GM12873 (cell line): Measurements from ENCODE around the gene SHB.

Experiments used
- TF ChIP-seq, protein P1 (sequence below): IDR thresholded peaks from 2 replicates; pipeline ENCODE4 v1.5.1; 2012; ENCODE audit warnings: low read depth, mild to moderate bottlenecking, moderate library complexity, low read length, control low read depth; ENCODE audit not compliant: insufficient read depth; ENCODE audit errors: missing control alignments

The SHB gene

DNA sequence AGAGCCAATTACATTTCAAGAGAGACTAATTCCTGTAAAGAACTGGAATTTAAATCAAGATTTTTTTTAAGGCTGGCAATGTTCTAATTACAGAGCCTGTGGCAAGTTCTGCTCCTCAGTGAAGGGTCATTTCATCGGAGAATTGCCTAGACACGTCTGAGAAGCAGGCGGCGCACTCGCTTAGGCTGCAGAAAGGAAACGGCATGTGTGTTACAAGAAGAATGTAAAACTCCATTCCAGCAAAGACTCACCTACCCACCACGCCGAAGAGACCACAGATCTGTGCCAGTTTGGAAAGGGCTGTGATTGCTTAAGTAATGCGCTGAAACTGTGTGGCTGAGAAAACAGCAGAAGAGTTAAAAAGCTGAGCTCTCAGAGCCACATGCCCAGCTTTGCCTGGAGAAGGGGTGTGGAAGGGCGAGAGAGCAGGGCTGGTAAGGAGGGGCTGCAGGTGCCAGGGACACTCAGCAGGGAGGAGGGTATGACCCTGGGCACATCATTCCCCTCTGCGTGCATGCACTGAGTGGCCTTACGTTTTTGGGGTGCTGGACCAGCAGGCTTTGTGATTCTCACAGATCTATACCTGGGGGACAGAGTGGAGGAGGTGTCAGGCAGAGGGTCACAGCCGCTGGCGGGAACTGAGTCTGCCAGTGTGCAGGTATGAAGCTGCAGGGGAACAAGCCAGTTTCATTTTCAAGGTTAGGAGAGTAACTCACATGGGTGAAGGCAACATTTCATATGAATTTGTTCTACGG lies 147.3 kb downstream of the SHB start:
- TF ChIP-seq, protein P1, sequence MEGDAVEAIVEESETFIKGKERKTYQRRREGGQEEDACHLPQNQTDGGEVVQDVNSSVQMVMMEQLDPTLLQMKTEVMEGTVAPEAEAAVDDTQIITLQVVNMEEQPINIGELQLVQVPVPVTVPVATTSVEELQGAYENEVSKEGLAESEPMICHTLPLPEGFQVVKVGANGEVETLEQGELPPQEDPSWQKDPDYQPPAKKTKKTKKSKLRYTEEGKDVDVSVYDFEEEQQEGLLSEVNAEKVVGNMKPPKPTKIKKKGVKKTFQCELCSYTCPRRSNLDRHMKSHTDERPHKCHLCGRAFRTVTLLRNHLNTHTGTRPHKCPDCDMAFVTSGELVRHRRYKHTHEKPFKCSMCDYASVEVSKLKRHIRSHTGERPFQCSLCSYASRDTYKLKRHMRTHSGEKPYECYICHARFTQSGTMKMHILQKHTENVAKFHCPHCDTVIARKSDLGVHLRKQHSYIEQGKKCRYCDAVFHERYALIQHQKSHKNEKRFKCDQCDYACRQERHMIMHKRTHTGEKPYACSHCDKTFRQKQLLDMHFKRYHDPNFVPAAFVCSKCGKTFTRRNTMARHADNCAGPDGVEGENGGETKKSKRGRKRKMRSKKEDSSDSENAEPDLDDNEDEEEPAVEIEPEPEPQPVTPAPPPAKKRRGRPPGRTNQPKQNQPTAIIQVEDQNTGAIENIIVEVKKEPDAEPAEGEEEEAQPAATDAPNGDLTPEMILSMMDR, result no peak

DNA sequence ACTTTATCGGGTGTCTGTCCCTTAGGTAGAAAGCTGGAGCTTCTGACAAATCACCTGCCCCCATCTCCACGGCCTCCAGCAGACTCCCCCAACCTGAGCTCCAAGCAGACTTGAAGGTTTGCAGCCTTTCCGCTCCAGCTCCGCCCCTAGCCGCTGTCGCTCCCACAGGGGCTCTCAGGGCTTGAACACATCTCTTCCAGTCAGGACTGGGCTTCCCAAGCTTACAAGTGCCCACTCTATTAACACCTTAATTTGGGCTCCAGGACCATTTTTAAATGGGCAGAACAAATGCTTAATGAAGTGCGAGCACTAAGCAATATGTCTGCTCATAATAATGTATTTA lies 147.9 kb downstream of the SHB start:
- TF ChIP-seq, protein P1, result no peak

DNA sequence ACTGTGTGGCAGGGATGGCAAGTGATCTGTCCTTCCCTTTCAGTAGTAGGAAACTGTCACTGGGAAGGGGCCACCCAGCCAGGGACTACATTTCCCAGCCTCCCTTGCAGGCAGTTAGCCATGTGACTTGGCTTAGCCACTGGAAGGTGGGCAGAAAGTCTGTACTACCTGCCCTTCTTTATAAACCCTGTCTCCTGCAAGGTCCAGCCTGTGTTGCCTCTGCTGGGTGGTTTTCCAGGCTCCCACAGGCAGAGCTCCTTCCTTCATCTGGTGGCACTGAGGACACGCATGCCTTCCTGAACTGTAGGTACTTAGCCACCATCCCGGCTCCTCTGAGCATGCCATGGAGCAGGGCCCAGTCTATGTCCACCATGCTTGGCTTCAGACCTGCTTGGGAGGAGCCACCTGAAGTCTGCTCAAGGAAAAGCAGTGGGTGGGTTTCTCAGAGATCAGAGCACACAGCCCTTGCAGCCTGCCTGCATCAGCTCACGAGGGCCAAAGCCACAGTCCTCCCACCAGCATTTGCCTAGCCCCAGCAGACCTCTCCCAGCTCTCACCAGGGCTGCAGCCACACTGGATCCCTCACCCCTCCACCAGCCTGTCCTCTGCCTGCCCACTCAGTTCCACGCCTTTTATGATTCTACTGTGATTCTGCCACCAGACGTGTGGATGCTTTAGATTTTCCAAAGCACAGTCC lies 148.4 kb downstream of the SHB start:
- TF ChIP-seq, protein P1, result no peak

DNA sequence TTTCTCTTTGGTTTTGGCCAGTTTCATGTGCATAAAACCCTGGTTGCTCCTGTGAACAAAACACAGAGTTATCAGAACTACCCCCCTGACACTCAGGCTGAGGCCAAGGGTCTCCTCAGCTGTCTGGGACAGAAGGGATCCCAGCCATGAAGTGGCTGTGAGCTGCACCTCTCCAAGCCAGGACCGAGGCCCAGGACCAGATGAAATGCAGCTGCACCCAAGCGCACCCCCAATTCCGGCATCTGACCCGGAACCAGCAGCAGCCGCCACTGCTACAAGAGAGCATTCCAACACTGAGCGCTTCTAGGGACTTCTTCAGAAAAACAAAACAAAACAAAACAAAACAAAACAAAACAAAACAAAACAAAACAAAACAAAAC lies 149.1 kb downstream of the SHB start:
- TF ChIP-seq, protein P1, result no peak

DNA sequence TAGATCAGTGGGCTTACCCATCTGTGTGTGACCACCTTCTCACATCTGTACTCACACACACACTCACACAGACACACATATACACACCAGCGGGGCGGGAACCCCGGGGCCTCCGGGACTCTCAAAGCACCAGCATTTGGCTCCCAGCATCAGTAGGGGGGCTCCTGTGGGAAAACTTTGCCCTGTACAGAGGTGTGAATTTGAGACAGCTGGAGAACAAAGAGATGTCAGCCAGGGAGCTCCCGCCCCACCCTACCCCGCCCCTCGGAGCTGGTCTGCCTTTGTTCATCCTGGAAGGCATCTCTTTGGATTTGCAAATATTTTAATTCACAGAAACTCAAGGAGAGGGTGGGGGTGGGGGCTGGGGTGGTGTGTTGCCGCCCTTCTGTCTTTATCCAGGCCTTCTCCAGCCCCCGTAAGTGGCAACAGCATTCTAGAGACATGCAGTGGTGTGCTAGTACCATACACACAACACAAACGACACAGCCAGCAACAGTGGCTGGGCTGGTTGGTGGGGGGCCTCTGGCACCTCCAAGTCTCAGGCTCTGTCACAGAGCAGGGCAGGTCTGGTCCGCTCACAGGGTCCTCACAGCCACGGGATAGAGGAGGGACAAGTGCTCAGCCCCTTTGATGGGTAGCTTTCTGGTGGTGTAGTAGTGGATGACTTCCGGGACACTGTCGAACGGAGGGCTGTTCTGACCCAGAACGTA lies 149.6 kb downstream of the SHB start:
- TF ChIP-seq, protein P1, result no peak

DNA sequence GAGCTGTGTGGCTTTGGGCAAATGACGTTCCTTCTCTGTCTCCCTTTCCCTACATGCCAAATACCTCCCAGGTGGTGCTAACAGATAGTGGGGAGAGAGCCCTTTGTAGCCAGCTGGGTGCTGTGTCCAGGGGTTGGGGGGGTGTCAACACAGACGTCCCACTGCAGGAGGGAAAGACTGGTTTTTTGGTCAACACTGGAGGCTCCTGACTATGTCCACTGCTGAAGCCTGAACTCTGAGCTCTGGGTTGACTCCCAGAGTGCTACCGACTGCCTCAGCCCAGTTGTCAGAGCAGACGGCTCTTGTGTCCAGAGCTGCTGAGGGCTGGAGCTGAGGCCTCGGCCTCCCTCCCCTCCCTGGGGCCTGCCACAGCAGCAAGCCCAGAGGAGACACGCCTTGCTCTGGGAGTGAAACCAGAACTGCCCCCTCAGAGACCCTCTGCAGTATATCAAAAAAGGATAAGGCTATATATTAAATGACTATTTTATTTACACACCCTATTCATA lies 150.3 kb downstream of the SHB start:
- TF ChIP-seq, protein P1, result no peak
